Measurements from ENCODE around the gene LRRC23.

DNA sequence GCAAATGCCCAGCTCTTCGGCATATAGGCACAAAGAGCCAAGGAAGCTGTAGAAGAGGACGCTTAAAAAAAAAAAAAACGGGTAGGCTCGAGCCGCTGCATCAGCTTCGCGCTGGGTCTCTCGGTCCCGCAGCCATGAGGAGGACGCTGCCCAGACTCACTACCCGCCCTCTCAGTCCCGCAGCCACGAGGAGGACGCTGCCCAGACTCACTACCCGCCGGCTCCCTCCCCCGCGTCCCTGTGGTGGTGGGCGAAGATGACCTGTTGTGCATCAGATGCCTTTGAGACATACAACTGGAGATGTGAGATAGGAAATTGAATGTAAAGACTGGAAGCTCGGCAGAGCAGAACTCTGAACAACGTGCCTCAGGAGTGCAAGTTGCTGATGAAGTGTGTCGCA, 20.1 kb upstream of the LRRC23 start:
- TF ChIP-seq, protein P1, sequence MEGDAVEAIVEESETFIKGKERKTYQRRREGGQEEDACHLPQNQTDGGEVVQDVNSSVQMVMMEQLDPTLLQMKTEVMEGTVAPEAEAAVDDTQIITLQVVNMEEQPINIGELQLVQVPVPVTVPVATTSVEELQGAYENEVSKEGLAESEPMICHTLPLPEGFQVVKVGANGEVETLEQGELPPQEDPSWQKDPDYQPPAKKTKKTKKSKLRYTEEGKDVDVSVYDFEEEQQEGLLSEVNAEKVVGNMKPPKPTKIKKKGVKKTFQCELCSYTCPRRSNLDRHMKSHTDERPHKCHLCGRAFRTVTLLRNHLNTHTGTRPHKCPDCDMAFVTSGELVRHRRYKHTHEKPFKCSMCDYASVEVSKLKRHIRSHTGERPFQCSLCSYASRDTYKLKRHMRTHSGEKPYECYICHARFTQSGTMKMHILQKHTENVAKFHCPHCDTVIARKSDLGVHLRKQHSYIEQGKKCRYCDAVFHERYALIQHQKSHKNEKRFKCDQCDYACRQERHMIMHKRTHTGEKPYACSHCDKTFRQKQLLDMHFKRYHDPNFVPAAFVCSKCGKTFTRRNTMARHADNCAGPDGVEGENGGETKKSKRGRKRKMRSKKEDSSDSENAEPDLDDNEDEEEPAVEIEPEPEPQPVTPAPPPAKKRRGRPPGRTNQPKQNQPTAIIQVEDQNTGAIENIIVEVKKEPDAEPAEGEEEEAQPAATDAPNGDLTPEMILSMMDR (IDR thresholded peaks at IDR 0.05): no peak
- no peak for TF ChIP-seq EZH2 (IDR thresholded peaks at IDR 0.05)

Measured in neural progenitor cell (in vitro differentiated cells).